Testis (tissue), 2 donors: ENCODE results near the gene FKTN.

Experiments used
- POLR2A ChIP-seq: fragments of 450-650 bp; IDR thresholded peaks from one replicate; pipeline ENCODE4 v1.6.1; 2017; ENCODE audit warnings: antibody characterized with exemption, mild to moderate bottlenecking, moderate library complexity
- TF ChIP-seq, protein P1 (sequence below), 3 experiments: fragments of 450-650 bp in 2 of 3; fragments of 200-600 bp in 1 of 3; sonication (generic) in 1 of 3; IDR thresholded peaks; one replicate each; pipeline ENCODE4 v1.5.1; 2016 to 2019; ENCODE audit warnings: antibody characterized with exemption in 3 of 3, mild to moderate bottlenecking in 2 of 3, moderate library complexity in 1 of 3

DNA sequence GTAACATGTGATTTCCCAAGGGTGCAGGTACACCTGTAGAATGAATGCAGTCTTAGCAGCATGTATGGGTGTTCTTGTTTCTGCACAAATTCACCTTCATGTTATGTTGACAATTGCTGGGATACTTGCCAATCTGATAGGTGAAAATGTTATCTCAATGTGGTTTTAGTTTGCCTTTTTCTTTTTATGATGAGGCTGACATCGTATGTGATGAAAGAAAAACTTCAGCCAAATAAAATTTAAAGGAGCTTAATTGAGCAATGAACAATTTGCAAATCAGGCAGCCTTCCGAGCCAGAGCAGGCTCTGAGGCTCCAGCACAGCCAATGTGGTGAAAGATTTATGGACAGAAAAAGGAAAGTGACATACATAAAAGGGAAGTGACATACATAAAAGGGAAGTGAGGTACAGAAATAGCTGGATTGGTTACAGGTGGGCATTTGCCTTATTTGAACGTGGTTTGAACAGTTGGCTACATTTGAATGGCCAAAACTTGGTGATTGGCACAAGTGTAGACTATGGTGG lies 114.8 kb downstream of the FKTN start:
- no peak for TF ChIP-seq POLR2A
- TF ChIP-seq, protein P1, sequence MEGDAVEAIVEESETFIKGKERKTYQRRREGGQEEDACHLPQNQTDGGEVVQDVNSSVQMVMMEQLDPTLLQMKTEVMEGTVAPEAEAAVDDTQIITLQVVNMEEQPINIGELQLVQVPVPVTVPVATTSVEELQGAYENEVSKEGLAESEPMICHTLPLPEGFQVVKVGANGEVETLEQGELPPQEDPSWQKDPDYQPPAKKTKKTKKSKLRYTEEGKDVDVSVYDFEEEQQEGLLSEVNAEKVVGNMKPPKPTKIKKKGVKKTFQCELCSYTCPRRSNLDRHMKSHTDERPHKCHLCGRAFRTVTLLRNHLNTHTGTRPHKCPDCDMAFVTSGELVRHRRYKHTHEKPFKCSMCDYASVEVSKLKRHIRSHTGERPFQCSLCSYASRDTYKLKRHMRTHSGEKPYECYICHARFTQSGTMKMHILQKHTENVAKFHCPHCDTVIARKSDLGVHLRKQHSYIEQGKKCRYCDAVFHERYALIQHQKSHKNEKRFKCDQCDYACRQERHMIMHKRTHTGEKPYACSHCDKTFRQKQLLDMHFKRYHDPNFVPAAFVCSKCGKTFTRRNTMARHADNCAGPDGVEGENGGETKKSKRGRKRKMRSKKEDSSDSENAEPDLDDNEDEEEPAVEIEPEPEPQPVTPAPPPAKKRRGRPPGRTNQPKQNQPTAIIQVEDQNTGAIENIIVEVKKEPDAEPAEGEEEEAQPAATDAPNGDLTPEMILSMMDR (IDR thresholded peaks at IDR 0.05) = no peak
